ENCODE data around the gene TSPEAR. TPM values are rescaled to one million over a fixed set of nuclear protein-coding genes. Genes with fewer than 3 reads are reported as not detected.

Gene TSPEAR
- total RNA-seq, 4 donors from 2014 or later: 0.21 to 1.3 (median 0.69) TPM

- intact Hi-C loops (cut with DNase I): no loop called here
- Histone ChIP-seq H3K27me3 (no peaks in the 10 kb centered on the region), H3K4me3 (replicated peaks in 1 of 3) (no peak overlapping the region), H3K27ac (no peak overlapping the region), H3K36me3 (no peaks in the 10 kb centered on the region), H3K9me3 (no peaks in the 10 kb centered on the region), H3K4me1 (peaks cover 3 to 5% of the 10 kb centered on the region in 2 donors)
- 73 to 75% methylated on average over 5 to 6 of the region's 15 CpGs for WGBS, 2 donors
- peak in 1 of 2 donors; percentile 14 for DNase-seq
- TF ChIP-seq POLR2A (IDR thresholded peaks at IDR 0.05) (no peak), CTCF (IDR thresholded peaks at IDR 0.05) (peak in 1 of 6 experiments; percentile 16)
Measured at GRCh38 chr21:44461464-44462001, 249.8 kb downstream of the TSPEAR start.

GRCh38 chr21:44461005-44461404 lies 250.4 kb downstream of the TSPEAR start:
- no peak for DNase-seq
- intact Hi-C loops (cut with DNase I): no loop called here
- H3K4me3 ChIP-seq (replicated peaks in 1 of 3): no peak overlapping the region
- peaks cover 3 to 9% of the 10 kb centered on the region in 2 donors for H3K4me1 ChIP-seq
- 90 to 96% methylated on average over 5 to 6 of the region's 8 CpGs for WGBS, 2 donors
- H3K9me3 ChIP-seq: no peaks in the 10 kb centered on the region
- no peak overlapping the region for H3K27ac ChIP-seq
- TF ChIP-seq POLR2A (IDR thresholded peaks at IDR 0.05): no peak
- TF ChIP-seq CTCF (IDR thresholded peaks at IDR 0.05): no peak
- H3K36me3 ChIP-seq: no peaks in the 10 kb centered on the region
- no peaks in the 10 kb centered on the region for H3K27me3 ChIP-seq

- DNase-seq: no peak
- 89 to 100% methylated on average over 8 of the region's 8 CpGs for WGBS, 2 donors
- Histone ChIP-seq H3K4me3 (replicated peaks in 1 of 3) (no peak overlapping the region), H3K9me3 (no peaks in the 10 kb centered on the region), H3K4me1 (peaks cover 3 to 12% of the 10 kb centered on the region in 2 donors), H3K36me3 (no peaks in the 10 kb centered on the region), H3K27ac (no peak overlapping the region), H3K27me3 (no peaks in the 10 kb centered on the region)
- no peak for TF ChIP-seq POLR2A (IDR thresholded peaks at IDR 0.05)
- TF ChIP-seq CTCF (IDR thresholded peaks at IDR 0.05): no peak
- intact Hi-C loops (cut with DNase I): no loop called here
Measured at GRCh38 chr21:44460441-44460755, 251.0 kb downstream of the TSPEAR start.

GRCh38 chr21:44459712-44460440 lies 251.5 kb downstream of the TSPEAR start:
- intact Hi-C loops (cut with DNase I): no loop called here
- TF ChIP-seq CTCF (IDR thresholded peaks at IDR 0.05) (no peak), POLR2A (IDR thresholded peaks at IDR 0.05) (no peak)
- no peak overlapping the region for H3K27ac ChIP-seq
- no peaks in the 10 kb centered on the region for H3K36me3 ChIP-seq
- H3K27me3 ChIP-seq: no peaks in the 10 kb centered on the region
- peaks cover 3 to 14% of the 10 kb centered on the region in 2 donors for H3K4me1 ChIP-seq
- 86 to 89% methylated on average over 14 of the region's 14 CpGs for WGBS, 2 donors
- H3K4me3 ChIP-seq (replicated peaks in 1 of 3): no peak overlapping the region
- DNase-seq: no peak
- H3K9me3 ChIP-seq: no peaks in the 10 kb centered on the region

DNA sequence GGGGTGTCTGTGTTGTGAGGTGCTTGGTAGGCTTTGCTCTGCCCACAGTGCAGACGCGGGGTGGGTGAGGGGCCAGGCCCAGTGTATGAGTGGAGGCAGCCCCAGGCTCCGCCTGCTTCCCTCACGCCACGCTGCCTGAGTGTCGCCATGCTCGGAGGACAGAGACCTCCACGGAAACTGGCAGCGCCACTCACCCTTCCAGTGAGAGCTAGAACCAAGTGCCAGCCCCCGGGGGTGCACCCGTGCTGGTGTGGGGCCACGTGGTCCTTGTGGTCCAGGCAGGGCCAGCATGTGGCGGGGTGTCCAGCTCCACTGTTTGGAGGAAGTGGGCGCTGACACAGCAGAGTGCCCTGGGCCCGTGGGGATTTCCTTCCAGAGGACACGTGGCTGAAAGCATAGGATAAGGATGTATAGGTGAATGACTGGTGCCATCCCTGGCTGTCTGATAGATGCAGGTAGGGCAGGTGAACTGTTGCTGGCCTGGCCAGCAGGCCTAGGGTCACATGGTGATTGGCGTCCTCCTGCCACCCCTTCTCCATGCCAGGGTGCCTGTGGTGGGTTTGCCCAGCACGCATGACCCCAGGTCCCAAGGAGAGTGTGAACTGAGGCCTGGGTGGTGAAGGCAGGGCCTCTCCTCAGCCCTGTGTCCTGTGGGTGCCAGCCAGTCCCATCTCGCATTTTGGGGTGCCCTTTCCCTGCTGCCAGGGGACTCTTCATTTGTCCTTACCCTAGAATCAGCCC lies 252.2 kb downstream of the TSPEAR start:
- no peak for DNase-seq

More for the DNA sequence above, 252.2 kb downstream of the TSPEAR start:
- Histone ChIP-seq H3K27ac (no peak overlapping the region), H3K4me1 (peaks cover 3 to 14% of the 10 kb centered on the region in 2 donors), H3K27me3 (no peaks in the 10 kb centered on the region), H3K9me3 (no peaks in the 10 kb centered on the region), H3K36me3 (no peaks in the 10 kb centered on the region), H3K4me3 (replicated peaks in 1 of 3) (no peak overlapping the region)
- TF ChIP-seq CTCF (IDR thresholded peaks at IDR 0.05) (no peak), POLR2A (IDR thresholded peaks at IDR 0.05) (no peak)
- WGBS, 2 donors: 88 to 92% methylated on average over 17 to 18 of the region's 19 CpGs
- intact Hi-C loops (cut with DNase I): no loop called here

All from thyroid gland (tissue), 4 donors.